HG03066 (cell line): ENCODE results near the gene TYK2.

Source experiments
- ATAC-seq: cut with Tn5 transposase; IDR thresholded peaks from one replicate; pipeline ENCODE4 v1.9.1; 2021; ENCODE audit warnings: low read depth; ENCODE audit not compliant: unreplicated experiment

The TYK2 gene

GRCh38 chr19:10317045-10317856, 63.1 kb downstream of the TYK2 start:
- no peak for ATAC-seq

- ATAC-seq, result no peak
These were observed 63.9 kb downstream of the TYK2 start for GRCh38 chr19:10316229-10317044.

- no peak for ATAC-seq
These were observed 64.8 kb downstream of the TYK2 start, which contains the start of gene FDX2 for GRCh38 chr19:10315335-10316214. Gene FDX2 (minus strand): TSS chr19:10316015. CDS start chr19:10315996, 19 bp downstream.

- ATAC-seq, result no peak
These were observed 70.9 kb downstream of the TYK2 start, which contains the start of gene ZGLP1 for GRCh38 chr19:10309423-10309822. Gene ZGLP1 (minus strand): TSS chr19:10309815.

- ATAC-seq, result no peak
These were observed 74.0 kb downstream of the TYK2 start for GRCh38 chr19:10306327-10306726.

- no peak for ATAC-seq
These were observed 75.1 kb downstream of the TYK2 start for GRCh38 chr19:10305139-10305806.
